ENCODE results near the gene GABPB1.
"Not testable (repeated sequence)": the region's sequence is repeated elsewhere in the genome, so short reads cannot be mapped to it uniquely, and the experiment has no call there.

Gene GABPB1

DNA sequence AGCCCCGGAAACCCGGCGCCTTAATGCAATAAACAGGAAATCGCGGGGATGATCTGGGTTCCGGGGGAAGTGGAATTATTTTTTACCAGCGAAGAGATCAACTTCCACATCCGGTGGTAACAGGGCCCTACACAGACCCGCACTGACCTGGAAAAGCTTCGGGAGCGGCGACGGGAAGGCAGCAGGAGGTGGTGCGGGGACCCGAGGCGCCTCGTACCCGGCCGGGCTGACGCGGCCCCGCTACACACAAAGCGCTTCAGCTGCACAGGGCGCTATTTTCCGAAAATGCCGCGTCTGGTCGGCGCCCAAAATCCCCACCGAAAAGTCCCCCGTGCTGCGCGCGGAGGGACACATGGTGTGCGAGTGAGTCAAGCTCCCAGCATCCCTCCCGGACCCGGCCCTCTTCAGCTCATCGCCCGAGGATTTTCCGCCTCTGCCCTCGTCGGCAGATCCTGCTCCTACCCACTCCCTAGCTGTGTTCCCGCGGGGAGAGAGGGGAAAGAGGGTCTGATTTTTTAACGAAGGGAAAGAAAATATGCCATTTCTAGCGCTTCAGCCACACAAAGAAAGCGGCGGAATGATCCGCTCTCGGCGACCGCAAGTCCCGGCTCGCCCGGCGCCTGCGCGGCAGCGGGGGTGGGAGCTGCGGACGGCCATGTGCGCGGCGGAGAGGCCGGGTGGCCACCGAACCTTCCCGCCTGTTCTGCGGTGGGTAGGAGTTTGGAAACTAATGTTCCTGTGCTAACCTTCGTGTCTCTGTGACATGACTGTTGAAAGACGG, at the start of gene GABPB1:
Gene GABPB1 (minus strand): TSS at position 361 of the 781 bp plus-strand sequence. CDS start 45,400 bp downstream, outside the sequence.
- peak; percentile 87 for DNase-seq

DNA sequence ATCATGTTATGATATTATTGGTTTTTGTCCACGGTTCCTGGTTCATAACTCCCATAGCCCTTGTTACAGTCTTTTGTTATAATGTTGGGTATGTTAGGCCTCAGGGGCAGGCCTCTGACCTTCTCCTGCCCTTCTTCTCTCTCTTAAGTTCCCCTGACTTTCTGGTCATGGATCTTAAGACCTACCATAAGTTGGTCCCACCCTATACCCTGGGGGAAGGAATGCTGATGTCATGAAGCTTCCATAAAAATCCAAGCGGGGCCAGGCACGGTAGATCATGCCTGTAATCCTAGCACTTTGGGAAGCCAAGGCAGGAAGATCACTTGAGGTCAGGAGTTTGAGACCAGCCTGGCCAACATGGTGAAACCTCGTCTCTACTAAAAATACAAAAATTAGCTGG, 36.6 kb upstream of the GABPB1 start:
- not testable (repeated sequence) for DNase-seq

DNA sequence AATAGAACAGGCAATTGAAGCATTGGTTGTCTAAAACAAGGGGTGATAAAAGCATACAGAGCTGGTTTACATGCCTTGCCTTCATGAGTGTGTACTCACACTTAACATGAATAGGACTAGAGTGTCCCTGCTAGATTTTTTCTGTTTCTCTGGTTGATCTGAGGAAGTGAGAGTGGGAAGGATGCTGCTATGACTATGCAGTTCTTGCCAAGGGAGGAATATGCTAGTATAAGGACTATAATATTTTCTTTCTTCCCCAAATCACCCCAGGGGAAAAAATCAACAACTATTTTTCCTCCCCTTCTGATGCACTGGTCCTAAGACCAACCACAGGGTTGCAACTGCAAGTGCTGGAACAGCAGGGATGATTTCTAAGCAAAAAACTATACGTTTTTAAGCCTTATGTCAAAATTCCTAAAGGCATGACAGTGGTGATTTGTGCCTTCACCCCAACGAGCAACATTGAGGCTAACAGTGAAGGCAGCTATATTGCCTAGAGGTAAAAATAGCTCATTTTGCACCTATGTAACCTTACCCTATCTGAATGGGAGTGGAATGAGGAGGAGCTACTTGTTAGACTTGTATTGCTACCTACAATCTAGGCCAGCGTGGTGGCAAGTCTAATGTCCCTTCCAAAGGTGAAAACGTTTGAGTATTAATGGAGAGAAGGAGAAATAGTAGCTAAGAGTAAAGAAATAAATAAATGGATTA, 35.7 kb upstream of the GABPB1 start:
- no peak for DNase-seq

DNA sequence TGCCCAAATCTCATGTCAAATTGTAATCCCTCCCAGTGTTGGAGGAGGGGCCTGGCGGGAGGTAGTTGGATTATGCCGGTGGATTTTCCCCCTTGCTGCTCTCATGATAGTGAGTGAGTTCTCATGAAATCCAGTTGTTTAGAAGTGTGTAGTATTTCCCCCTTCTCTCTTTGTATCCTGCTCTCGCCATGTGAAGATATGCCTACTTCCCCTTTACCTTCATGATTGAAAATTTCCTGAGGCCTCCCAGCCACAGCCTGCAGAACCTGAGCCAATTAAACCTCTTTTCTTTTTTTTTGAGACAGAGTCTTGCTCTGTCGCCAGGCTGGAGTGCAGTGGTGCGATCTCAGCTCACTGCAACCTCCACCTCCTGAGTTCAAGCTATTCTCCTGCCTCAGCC, 27.4 kb upstream of the GABPB1 start:
- DNase-seq, result not testable (repeated sequence)

DNA sequence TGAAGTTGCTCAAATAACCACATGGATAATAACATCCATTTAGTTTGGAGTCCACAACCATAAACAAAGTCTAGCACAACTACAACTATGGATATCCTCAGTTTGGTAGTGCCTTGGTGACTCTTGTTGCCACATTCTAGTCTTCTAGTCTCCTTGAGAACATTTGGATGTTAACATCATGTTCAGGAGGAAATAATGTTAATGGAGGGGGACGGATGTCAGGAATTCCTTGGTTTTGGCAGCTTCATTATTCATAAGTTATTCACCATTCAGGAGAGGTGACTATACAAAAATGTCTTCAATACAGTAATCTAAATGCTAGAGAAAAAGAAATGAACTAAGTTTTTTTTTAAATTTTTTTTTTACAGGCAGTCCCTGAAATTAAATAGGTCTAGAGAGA, 26.4 kb upstream of the GABPB1 start:
- no peak for DNase-seq

DNA sequence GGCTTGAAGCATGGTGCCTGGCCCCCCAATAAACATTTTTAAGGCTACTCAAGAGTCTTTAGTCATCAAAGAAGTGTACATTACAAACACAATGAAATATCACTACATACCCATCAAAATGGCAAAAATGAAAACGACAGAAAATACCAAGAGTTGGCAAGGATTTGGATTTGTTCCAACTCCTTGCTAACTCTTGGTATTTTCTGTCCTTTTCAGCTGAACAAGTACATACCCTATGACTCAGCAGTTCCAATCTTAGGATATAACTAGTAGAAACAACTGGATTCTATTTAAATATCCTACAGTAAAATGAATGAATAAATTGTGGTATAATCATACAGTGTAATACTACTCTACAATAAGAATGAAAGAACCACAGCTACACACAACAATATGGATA, 25.1 kb upstream of the GABPB1 start:
- DNase-seq, result no peak

DNA sequence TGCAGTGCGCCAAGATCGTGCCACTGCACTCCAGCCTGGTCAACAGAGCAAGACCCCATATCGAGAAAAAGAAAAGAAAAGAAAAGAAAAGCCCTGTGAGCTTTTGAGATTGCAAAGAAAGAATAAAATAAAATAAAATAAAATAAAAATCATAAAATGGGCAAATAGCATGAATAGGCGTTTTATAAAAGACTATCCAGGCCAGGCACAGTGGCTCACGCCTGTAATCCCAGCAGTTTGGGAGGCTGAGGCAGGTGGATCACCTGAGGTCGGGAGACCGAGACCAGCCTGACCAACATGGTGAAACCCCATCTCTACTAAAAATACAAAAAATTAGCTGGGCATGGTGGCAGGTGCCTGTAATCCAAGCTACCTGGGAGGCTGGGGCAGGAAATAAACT, 24.4 kb upstream of the GABPB1 start:
- not testable (repeated sequence) for DNase-seq

DNA sequence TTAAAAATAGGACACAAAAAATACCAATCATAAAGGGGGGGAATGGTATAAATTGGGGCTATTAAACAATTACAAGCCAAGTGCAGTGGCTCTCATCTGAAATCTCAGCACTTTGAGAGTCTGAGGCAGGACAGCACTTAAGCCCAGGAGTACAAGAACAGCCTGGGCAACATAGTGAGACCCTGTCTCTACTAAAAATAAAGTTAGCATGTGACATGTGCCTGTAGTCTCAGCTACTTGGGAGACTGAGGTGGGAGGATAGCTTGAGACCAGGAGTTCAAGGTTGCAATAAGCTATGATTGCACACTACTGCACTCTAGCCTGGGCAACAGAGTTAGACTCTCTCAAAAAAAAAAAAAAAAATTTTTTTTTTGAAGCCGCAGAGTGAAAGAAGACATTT, 23.8 kb upstream of the GABPB1 start:
- no peak for DNase-seq

DNA sequence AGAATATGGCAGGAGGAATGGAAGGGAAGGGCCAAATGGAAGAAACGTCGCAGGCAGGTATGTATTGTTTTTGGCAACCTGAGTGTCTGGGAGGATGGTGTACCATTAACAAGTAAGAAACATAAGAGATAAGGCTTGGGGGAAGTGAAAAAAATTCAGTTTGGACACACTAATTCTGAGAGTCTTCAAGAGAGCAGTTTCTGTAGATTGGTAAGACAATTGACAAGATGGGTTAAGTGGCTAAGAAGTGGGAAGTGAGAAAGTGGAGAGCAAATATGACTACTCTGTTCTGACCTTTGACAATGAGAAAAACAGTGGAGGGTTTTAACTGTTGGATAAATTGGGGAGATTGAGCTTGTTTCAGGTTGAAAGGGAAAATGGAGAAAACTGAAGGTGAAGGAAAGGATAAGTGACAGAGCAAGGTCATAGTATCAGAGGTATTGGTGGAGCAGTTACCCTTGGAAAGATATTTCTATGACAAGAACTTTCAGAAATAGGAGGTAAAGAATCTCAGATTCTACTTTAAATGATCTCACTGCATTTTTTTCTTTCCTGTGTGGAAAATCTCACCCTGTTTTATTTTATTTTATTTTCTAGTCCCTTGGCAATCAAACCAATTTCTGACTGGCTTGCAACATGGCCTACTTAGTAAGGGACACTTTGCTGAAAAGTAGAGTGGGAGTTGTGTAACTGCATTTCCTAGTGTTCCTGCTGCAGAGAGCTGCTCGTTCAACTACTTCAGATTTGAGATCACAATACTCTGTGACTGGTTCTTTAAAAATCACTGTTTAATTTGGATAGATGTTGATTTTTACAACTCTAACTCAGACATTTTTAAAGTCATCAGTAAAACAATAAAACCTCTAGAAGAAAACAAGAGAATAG, 23.1 kb upstream of the GABPB1 start:
- no peak for DNase-seq

DNA sequence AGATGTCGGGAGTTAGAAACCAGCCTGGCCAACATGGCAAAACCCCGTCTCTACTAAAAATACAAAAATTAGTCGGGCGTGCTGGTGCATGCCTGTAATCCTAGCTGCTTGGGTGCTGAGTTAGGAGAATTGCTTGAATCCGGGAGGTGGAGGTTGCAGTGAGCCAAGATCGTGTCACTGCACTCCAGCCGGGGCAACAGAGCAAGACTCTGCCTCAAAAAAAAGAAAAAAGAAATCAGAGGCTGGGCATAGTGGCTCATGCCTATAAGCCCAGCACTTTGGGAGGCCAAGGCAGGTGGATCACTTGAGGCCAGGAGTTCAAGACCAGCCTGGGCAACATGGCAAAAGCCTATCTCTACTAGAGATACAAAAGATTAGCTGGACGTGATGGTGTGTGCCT, 14.6 kb upstream of the GABPB1 start:
- not testable (repeated sequence) for DNase-seq

DNA sequence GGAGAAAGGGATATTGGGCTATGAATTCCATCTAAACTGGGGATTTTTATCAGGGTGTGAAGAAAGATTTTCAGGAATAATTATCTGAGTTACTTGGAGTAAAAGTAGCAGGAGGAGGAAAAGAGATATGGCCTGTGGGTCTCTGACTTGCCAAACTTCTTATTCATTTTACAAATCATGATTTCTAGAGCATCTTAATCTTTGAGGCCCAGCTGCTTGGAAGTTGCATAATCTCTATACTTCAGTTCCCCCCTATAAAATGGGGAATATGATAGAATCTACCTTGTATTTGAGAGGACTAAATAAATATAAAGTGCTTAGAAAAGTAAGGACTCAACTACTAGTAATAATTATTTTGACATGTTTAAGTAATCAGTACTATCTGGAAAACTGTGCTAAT, 11.0 kb upstream of the GABPB1 start:
- DNase-seq, result no peak

DNA sequence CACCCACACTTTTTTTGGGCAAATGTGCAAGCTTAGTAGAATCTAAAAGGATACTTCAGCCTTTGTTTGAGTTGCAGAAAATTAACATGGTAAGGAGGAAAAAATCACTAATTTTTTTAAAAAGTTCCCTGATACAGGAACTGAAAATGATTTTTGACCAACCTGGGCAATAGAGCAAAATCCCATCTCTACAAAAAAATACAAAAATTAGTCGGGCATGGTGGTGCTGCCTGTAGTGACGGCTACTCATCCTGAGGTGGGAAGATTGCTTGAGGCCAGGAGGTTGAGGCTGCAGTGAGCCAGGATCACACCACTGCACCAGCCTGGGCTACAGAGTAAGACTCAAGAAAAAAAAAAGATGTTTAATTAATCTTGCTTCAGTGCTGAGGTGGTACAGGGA, 10.6 kb upstream of the GABPB1 start:
- DNase-seq, result no peak

DNA sequence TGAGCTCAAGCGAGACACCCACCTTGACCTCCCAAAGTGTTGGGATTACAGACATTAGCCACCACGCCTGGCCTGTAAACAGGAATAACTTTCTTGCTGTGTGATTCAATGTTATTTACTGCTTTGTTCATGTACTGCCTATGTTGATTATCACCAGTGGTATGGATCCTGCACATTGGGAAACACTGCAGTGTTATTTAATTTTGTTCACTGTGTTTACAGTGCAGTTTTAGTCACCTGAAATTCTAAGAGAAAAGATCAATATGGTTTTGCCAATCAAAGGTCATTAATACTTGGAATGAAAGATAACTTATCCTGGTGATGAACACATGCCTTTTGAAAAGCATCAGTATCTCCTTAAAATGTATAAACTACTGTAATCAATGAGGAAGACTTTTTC, 8.6 kb upstream of the GABPB1 start:
- DNase-seq, result no peak

DNA sequence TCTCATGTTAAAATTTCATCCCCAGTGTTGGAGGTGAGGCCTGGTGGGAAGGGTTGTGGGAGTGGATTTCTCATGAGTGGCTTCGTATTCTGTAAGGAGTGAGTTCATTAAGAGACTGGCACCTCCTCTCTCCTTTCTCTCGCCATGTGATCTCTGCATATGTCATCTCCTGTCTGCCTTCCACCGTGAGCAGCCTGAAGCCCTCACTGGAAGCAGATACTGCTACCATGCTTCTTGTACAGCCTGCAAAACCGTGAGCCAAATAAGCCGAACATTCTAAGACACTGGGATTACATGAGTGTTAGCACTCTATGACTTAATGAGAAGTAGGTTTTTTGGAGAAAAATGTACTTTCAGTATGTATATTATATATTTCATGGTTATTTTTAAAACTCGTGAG, 6.8 kb upstream of the GABPB1 start:
- DNase-seq, result no peak

DNA sequence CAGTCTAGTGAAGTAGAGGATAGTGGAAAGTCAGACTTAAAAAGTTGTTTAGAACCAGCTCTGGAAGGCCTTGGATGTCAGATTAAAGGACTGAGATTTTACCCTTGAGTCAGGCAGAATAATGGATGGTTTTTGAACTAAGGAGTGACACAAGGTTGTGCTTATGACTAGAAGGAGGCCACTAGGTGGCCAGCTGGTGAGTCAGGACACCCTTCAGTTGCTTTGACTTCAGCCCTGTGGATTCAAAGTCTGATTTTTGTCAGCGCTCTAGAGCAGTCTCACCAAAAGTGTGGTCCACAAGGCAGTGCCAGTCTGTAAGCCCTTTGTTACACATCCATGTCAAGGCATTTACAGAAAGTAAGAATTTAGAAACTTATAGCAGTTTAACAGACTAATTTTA, 3.8 kb upstream of the GABPB1 start:
- DNase-seq, result peak; percentile 5

DNA sequence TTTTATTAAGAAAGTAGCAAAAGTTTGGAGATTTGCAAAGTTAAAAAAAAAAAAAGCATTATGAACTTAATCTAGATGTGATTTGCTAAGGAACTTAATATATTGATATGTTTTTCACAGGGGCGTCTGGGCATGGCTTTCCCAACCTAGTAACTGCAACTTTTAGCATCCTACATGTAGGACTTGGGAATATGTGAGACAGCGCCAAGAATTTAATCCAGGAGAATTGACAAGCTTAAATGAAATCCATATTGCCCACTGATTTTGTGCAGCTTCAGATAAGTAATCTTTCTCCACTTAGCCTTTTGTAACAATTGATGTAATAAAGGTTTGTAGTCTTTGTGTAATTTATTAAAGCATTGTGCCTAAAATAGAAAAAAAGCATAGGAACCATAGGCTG, 982 bp upstream of the GABPB1 start:
- no peak for DNase-seq

DNA sequence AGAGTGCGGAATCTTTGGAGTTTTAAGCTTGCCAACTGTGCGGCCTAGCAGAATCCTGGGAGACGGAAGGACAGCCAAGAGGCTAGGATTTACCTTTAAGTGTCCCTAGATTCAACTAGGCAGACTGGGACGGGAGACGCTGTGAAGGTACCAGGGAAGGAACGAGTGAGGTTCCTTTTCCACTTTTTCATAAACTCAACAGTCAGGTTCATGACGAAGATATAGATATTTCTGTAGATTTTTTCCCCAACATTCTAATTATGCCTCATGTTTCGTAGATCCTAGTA, 564 bp upstream of the GABPB1 start:
- DNase-seq, result peak; percentile 57

DNA sequence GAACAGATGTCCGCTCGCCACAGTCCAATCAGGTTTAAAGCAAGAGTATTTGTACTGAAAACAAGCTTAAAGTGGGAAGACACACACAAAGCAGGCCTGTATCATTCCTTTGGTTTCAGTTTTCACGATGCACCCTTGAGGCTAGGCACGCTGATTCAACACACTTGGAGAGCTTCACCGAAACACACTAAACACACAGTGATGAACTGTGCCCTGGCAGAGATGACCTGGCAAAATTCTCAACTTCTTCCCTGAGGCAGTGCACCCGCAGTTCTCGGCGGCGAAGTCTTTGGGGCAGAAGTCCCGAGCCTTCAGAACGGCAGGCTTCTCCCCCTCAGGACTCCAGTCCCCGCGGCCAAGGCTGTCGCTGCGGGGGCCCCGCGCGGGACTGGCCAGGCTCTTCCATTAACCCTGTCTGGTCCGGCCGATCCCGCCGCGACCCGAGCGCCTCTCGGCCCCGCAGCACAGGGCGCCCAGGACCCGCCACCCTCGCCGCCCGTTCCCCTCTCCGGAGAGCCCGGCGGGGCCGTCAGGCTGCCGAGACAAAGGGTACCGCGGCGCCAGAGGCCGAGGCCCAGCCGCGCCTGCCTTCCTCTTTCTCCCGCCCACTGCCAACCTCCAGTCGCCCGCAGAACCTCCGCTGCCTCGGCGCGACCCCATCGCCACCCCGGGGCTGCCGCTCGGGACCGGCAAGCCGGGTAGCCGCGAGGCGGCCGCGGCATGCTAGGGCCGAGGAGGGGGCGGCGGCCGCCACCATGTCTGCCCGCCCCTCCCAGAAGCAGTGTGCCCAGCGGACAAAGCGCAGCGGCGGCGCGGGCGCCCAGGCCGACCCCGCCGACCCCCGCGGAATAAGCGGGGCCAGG, 792 bp downstream of the GABPB1 start:
- peak; percentile 33 for DNase-seq

DNA sequence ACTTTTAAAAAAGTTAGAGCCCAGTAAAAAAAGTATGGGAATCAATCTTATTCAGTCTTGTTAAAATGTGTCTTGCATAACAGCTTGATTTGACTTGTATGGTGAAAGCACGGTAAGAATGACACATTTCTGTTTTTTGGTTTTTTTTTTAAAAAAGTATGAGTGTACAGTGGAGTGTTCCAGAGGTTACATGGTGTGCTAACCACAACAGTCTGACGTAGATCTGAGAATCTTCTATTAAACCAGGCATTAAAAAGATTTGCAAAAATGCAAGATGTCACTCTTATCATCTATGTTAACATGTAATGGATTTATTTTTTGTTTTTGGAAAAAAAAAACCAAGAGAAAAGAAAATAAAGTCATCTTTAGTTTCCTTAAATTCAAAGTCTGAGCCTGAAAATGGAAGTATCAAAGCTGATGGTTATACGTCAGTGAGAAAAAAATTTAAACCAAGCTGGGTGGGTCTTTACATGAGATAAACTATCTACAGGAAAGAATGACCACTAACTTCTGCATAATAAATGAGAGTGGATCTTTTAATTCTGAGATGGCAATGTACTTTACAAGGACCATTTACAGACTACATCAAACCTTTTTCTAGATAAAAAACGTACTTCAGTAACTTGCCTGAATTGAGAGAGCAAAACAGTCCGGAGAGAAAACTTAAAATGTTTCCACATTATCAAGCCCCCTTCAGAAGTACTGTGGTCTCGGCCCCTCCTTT, 1.6 kb downstream of the GABPB1 start:
- no peak for DNase-seq

DNA sequence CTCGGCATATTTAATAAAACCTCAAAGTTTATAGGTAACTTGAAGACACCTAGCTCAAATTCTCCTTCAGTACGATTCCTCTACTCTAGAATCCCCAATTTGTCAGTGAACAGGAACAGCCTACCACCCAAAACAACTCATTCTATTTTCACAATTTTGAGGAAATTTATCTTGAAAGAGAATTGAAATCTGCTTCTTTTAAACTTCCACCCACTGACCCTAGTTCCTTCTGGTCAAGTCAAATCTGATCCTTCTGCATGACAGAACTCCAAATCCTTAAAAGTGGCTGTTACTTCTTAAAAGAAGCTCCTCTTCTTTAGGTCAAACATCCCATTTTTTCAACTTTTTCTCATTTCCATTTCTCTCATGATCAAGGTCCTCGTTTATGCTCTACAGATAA, 4.4 kb downstream of the GABPB1 start:
- no peak for DNase-seq

DNA sequence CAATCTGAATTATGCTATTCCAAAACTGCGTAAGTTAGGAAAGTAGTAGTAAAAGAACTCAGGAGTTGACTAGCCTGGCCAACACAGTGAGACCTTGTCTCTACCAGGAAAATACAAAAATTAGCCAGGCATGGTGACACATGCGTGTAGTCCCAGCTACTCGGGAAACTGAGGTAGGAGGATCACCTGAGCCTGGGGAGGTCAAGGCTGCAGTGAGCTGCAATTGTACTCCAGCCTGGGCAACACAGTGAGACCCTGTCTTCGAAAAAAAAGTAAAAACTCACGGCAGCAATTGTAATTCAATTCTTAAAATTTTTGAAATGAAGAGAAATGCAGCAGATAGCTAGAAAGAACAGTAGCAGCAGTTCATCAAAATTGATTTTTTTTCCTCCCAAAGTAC, 9.7 kb downstream of the GABPB1 start:
- DNase-seq, result no peak

DNA sequence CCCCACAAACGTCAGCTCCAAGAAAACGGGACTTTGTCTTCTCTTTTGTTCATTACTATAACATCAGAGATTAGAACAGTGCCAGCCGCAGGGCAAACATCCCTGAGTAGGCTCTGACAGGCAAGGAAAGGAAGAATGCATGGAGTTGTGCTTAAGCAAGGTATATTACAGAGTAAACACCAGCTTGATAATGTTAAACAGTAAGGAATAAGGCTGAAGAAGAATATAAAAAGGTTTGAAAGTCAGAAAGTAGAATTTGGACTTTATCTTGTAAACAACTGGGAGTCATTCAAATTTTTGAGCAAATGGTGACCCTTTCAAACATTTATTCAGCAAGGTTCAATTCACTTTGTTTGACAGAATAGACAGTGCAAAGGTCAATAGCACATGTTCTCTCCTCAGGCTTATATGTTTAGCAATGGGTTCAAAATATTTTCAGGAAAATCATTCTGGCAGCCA, 11.0 kb downstream of the GABPB1 start:
- DNase-seq, result no peak
